Measurements from ENCODE around the gene POGK.
"Not testable (repeated sequence)": the region's sequence is repeated elsewhere in the genome, so short reads cannot be mapped to it uniquely, and the experiment has no call there.

The POGK gene

DNA sequence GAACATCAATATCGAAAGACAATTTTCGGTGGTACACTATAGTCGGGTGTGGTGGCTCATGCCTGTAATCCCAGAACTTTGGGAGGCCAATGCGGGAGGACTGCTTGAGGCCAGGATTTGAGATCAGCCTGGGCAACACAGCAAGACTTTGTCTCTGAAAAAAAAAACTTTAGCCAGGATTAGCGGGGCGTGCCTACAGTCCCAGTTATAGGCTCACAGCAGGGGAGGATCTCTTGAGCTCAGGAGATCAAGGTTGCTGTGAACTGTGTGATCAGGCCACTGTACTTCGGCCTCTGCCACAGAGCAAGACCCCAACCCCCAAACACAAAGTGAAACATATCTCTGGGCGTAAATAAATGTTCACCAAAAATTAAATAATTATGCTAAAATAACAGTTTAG lies 35.2 kb downstream of the POGK start:
- Histone ChIP-seq H3K4me3 (no peak overlapping the region), H3K27ac (no peak overlapping the region)
- TF ChIP-seq, protein P1, sequence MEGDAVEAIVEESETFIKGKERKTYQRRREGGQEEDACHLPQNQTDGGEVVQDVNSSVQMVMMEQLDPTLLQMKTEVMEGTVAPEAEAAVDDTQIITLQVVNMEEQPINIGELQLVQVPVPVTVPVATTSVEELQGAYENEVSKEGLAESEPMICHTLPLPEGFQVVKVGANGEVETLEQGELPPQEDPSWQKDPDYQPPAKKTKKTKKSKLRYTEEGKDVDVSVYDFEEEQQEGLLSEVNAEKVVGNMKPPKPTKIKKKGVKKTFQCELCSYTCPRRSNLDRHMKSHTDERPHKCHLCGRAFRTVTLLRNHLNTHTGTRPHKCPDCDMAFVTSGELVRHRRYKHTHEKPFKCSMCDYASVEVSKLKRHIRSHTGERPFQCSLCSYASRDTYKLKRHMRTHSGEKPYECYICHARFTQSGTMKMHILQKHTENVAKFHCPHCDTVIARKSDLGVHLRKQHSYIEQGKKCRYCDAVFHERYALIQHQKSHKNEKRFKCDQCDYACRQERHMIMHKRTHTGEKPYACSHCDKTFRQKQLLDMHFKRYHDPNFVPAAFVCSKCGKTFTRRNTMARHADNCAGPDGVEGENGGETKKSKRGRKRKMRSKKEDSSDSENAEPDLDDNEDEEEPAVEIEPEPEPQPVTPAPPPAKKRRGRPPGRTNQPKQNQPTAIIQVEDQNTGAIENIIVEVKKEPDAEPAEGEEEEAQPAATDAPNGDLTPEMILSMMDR (IDR thresholded peaks at IDR 0.05), result no peak
- DNase-seq (ENCODE audit: low spot score), result no peak

DNA sequence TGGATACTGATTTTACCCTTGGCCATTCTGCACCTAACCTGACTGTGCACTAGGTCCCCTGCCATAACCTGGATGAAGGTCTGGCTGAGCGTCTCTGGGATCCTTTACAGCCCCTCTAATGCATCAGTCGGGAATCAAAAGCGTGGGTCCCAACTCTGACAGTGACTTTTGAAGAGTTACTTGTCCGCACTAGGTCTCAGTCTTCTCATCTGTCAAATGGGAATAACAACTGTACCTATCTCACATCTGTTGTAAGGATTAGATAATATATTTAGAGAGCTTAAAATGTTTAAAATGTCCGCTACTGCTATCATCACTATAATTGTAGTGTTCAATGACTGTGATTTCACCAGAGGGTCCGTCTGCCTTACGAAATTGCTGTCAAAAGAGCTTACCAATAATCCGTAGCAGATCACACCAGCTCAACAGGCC lies 36.0 kb downstream of the POGK start:
- no peak for DNase-seq (ENCODE audit: low spot score)
- H3K27ac ChIP-seq, result peak overlapping the region; percentile 81 to 90
- peak overlapping the region; percentile 97 for H3K4me3 ChIP-seq
- TF ChIP-seq, protein P1 (IDR thresholded peaks at IDR 0.05), result no peak

DNA sequence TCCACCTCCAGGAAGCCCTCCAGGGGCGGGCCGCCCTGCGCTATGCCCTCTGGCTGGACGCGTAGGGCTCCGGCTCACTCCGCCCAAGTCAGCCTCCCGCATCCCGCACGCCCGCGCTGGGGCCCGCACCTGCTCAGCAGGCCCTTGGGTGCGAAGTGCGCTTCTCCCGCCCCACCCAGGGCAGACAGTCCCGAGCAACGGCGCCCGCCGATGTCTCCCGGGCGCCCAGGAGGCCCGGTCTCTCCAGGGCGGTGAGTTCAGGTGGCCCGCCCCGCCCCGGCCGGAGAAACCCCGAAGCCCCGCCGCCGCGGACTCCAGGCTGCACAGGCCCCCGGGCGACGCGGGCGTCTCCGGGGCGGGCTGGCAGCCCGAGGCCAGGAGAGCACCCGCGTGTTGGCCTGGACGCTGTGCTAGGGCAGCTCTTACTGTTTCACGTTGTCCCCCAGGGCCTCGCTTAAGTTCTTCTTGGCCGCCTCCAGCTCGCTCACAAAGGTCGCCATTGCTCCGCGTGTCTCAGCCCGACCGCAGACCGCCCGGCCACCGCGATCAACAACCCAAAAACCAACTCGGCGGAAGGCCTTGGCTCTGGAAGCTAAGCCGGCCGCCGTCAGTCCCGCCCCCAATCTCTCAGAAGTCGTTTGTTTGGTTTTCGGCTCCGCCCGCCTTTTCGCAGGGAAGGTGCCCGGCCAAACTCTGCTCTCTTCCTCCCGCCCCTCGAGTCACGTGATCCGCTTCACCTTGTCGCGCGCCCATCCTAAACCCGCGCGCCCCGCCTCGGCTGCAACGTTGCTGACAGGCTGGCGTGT lies 36.7 kb downstream of the POGK start, which contains the start of gene TADA1:
Gene TADA1 (minus strand): TSS at position 531 of the 806 bp plus-strand sequence. CDS start 31 bp downstream, at position 500.
- Histone ChIP-seq H3K4me3 (peak within 1 kb of the TSS; percentile 97), H3K27ac (peak within 1 kb of the TSS; percentile 81 to 90)
- TF ChIP-seq, protein P1 (IDR thresholded peaks at IDR 0.05), result no peak
- DNase-seq (ENCODE audit: low spot score), result peak; percentile 99

DNA sequence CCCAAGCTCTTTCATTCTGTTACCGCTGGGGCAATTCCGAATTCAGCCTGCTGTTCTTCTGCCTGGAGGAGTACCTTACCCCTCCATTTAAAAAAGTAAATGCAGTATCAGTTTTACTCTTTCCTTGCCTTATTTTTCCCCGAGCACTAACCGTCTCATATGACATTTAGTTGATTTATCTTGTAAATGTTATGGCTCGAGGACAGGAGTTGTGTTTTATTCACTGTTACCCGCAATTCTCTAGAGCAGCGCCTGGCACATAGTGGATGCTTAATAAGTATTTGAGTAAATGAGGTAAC lies 37.2 kb downstream of the POGK start:
- peak overlapping the region in 1 of 2 donors; percentile 42 for H3K27ac ChIP-seq
- DNase-seq (ENCODE audit: low spot score), result no peak
- TF ChIP-seq, protein P1 (IDR thresholded peaks at IDR 0.05), result no peak
- peak overlapping the region; percentile 97 for H3K4me3 ChIP-seq

DNA sequence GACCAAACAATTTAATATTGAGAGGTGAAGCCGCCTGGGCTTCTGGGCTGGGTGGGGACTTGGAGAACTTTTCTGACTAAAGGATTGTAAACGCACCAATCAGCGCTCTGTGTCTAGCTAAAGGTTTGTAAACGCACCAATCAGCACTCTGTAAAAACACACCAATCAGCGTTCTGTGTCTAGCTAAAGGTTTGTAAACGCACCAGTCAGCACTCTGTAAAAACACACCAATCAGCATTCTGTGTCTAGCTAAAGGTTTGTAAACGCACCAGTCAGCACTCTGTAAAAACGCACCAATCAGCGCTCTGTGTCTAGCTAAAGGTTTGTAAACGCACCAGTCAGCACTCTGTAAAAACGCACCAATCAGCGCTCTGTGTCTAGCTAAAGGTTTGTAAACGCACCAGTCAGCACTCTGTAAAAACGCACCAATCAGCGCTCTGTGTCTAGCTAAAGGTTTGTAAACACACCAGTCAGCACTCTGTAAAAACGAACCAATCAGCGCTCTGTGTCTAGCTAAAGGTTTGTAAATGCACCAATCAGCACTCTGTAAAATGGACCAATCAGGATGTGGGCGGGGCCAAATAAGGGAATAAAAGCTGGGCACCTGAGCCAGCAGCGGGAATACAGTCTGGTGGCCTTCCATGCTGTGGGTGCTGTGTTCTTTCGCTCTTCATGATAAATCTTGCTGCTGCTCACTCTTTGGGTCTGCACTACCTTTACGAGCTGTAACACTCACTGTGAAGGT lies 39.1 kb downstream of the POGK start:
- DNase-seq (ENCODE audit: low spot score); H3K4me3 ChIP-seq; H3K27ac ChIP-seq: not testable (repeated sequence)

DNA sequence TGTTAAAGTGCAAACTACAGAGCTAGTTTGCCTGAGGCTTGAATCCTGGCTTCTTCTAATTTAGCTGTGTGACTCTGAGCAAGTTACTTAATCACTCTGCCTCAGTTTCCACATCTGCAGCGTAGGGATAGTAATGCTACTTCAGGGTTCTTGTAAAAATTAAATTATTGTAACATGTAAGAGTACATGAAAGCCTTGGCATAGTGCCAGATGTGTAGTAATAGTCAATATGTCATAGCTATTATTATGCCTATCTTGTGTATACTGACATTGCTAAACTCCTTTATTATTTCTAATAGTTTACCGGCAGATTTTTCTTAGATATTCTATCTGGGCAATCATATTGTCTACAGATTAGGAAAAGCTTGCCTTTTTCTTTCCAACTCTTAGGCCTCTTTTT lies 43.6 kb downstream of the POGK start:
- Histone ChIP-seq H3K27ac (no peak overlapping the region), H3K4me3 (no peak overlapping the region)
- DNase-seq (ENCODE audit: low spot score), result no peak
- TF ChIP-seq, protein P1 (IDR thresholded peaks at IDR 0.05), result no peak

DNA sequence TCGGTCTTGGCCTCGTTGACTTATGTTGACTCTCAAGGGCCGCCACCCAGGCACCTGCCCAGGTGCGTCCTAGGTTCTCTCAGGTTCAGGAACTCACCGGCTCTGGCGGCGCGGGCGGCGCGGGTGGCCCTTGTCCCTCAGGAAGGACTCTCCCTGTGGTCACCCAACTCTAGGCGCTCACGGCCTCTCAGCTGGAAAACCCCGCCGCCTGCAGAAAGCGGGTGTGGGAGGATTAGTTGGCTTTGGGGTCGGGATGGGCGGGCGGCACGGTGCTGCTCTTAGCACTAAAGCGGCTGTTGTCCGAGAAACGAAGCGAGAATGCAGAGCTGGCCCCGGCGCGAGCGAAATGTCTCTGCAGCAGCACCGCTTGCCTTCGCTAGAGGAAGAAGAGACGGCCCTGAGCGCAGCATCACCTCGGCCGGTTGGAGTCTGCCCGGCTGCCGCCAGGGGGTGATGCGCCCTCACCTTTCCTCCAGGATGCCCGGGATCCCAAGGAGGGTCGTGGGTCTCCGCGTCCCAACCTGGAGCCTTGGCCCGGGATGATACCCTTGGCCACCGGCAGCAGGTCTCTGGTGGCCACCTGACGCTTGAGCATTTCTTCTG lies 44.9 kb downstream of the POGK start:
- TF ChIP-seq, protein P1 (IDR thresholded peaks at IDR 0.05), result peak; percentile 41
- Histone ChIP-seq H3K27ac (no peak overlapping the region), H3K4me3 (peak overlapping the region; percentile 47)
- no peak for DNase-seq (ENCODE audit: low spot score)
